Tibial nerve (tissue), 4 donors: ENCODE results near the gene DYRK2. TPM values are rescaled to one million over a fixed set of nuclear protein-coding genes. Genes with fewer than 3 reads are reported as not detected.

Experiments used
- DNase-seq, 2 donors: peaks; one replicate each; pipeline ENCODE4 v3.0.0-alpha.2; 2019; ENCODE audit warnings: low spot score in 2 of 2
- H3K27ac ChIP-seq, 4 donors: fragments of 200-600 bp; sonication (generic) in 3 of 4; one replicate each; pipeline ENCODE4 v1.5.1; 2017 to 2019; ENCODE audit warnings: mild to moderate bottlenecking in 1 of 4
- H3K27me3 ChIP-seq, 2 donors: fragments of 200-600 bp; sonication (generic) in 1 of 2; one replicate each; pipeline versions ENCODE4 v1.5.1 to v1.6.0; 2017 to 2019
- H3K36me3 ChIP-seq, 3 donors: fragments of 200-600 bp; sonication (generic); one replicate each; pipeline ENCODE4 v1.5.1; 2018 to 2019
- H3K4me1 ChIP-seq, 4 donors: fragments of 200-600 bp; sonication (generic) in 3 of 4; one replicate each; pipeline ENCODE4 v1.5.1; 2017 to 2019
- H3K4me3 ChIP-seq, 4 donors: fragments of 200-600 bp; sonication (generic) in 3 of 4; one replicate each; pipeline ENCODE4 v1.5.1; 2017 to 2019; ENCODE audit warnings: mild to moderate bottlenecking in 1 of 4, moderate library complexity in 1 of 4
- H3K9me3 ChIP-seq, 4 donors: fragments of 200-600 bp; sonication (generic) in 3 of 4; one replicate each; pipeline ENCODE4 v1.5.1; 2017 to 2019
- CTCF ChIP-seq, 5 experiments: fragments of 200-600 bp in 3 of 5; fragments of 450-650 bp in 2 of 5; sonication (generic) in 3 of 5; IDR thresholded peaks; one replicate each; pipeline ENCODE4 v1.5.1; 2016 to 2019; ENCODE audit warnings: antibody characterized with exemption in 5 of 5, mild to moderate bottlenecking in 3 of 5, moderate library complexity in 2 of 5
- EP300 ChIP-seq, 2 donors: sonication (generic); formaldehyde crosslinking; IDR thresholded peaks; one replicate each; pipeline ENCODE4 v1.6.1; 2017; ENCODE audit warnings: antibody characterized with exemption in 2 of 2, mild to moderate bottlenecking in 1 of 2
- POLR2A ChIP-seq, 2 donors: fragments of 450-650 bp; IDR thresholded peaks; one replicate each; pipeline ENCODE4 v1.6.1; 2017; ENCODE audit warnings: antibody characterized with exemption in 2 of 2, mild to moderate bottlenecking in 2 of 2, moderate library complexity in 2 of 2
- WGBS, 2 donors: methylation state at CpG; one replicate each; pipeline ENCODE4 v1.1.5; 2018; 5-methylcytosine and 5-hydroxymethylcytosine counted together
- total RNA-seq, 4 donors: library from RNA; depleted of rRNA; stranded (reverse); fragments of >200 nt; gene quantifications; one replicate each; pipeline ENCODE4 v1.1.0, GENCODE V29; 2016

DYRK2 gene
- total RNA-seq, 4 donors from 2014 or later: 9.6 to 21.6 (median 19.2) TPM

GRCh38 chr12:67689385-67689784 lies 40.8 kb downstream of the DYRK2 start:
- no peaks in the 10 kb centered on the region for H3K27me3 ChIP-seq
- WGBS, 2 donors: 48 to 60% methylated on average over 1 of the region's 1 CpG
- H3K4me3 ChIP-seq: no peak overlapping the region
- H3K27ac ChIP-seq: no peak overlapping the region
- H3K9me3 ChIP-seq: no peaks in the 10 kb centered on the region
- no peaks in the 10 kb centered on the region for H3K4me1 ChIP-seq
- DNase-seq: no peak
- TF ChIP-seq CTCF (IDR thresholded peaks at IDR 0.05) (no peak), EP300 (IDR thresholded peaks at IDR 0.05) (no peak), POLR2A (IDR thresholded peaks at IDR 0.05) (no peak)
- no peaks in the 10 kb centered on the region for H3K36me3 ChIP-seq

- DNase-seq: no peak
- TF ChIP-seq POLR2A (IDR thresholded peaks at IDR 0.05): no peak
- no peak for TF ChIP-seq CTCF (IDR thresholded peaks at IDR 0.05)
- H3K27me3 ChIP-seq: no peaks in the 10 kb centered on the region
- WGBS, 2 donors: 90% methylated on average over 1 of the region's 1 CpG
- H3K36me3 ChIP-seq: no peaks in the 10 kb centered on the region
- no peak overlapping the region for H3K27ac ChIP-seq
- H3K4me1 ChIP-seq: no peaks in the 10 kb centered on the region
- no peak overlapping the region for H3K4me3 ChIP-seq
- no peaks in the 10 kb centered on the region for H3K9me3 ChIP-seq
These were observed 42.1 kb downstream of the DYRK2 start for GRCh38 chr12:67690656-67691055.

- no peak for TF ChIP-seq EP300 (IDR thresholded peaks at IDR 0.05)
- TF ChIP-seq POLR2A (IDR thresholded peaks at IDR 0.05): no peak
- no peak for TF ChIP-seq CTCF (IDR thresholded peaks at IDR 0.05)
- Histone ChIP-seq H3K27me3 (no peaks in the 10 kb centered on the region), H3K4me3 (no peak overlapping the region), H3K36me3 (no peaks in the 10 kb centered on the region), H3K27ac (no peak overlapping the region), H3K9me3 (no peaks in the 10 kb centered on the region), H3K4me1 (no peaks in the 10 kb centered on the region)
- no peak for DNase-seq
- 89 to 92% methylated on average over 5 of the region's 5 CpGs for WGBS, 2 donors
These were observed 42.7 kb downstream of the DYRK2 start for GRCh38 chr12:67691220-67691619.

- no peak for TF ChIP-seq CTCF (IDR thresholded peaks at IDR 0.05)
- TF ChIP-seq POLR2A (IDR thresholded peaks at IDR 0.05): no peak
- TF ChIP-seq EP300 (IDR thresholded peaks at IDR 0.05): no peak
- 93% methylated on average over 3 of the region's 3 CpGs for WGBS, 2 donors
- no peak overlapping the region for H3K27ac ChIP-seq
- H3K27me3 ChIP-seq: no peaks in the 10 kb centered on the region
- no peak overlapping the region for H3K4me3 ChIP-seq
- no peaks in the 10 kb centered on the region for H3K36me3 ChIP-seq
- H3K9me3 ChIP-seq: no peaks in the 10 kb centered on the region
- H3K4me1 ChIP-seq: no peaks in the 10 kb centered on the region
- DNase-seq: no peak
These were observed 43.6 kb downstream of the DYRK2 start for GRCh38 chr12:67692135-67692534.

DNA sequence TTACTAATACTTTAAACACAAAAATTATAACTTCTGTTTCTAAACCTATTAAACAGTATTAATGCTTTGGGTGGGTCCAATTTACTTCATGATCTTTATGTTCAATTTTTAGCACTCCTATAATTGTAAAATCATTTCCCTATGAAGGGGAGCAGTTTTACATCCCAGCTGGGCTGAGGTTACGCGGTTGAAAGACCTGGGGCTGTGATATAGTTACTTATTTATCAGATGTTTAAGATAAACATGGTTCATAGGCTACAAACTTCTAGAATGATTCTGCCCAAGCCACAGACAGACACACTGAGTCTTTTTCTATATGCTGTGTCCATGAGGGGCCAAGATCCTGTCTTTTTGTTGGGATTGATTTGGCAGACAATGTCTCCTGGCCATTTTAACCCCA lies 44.4 kb downstream of the DYRK2 start:
- peaks cover 0 to 7% (median 0%) of the 10 kb centered on the region in 4 donors for H3K4me1 ChIP-seq
- H3K27ac ChIP-seq: no peak overlapping the region
- 94 to 95% methylated on average over 2 of the region's 2 CpGs for WGBS, 2 donors
- TF ChIP-seq CTCF (IDR thresholded peaks at IDR 0.05) (no peak), EP300 (IDR thresholded peaks at IDR 0.05) (no peak), POLR2A (IDR thresholded peaks at IDR 0.05) (no peak)
- no peaks in the 10 kb centered on the region for H3K9me3 ChIP-seq
- H3K4me3 ChIP-seq: no peak overlapping the region
- H3K27me3 ChIP-seq: no peaks in the 10 kb centered on the region
- DNase-seq: no peak
- no peaks in the 10 kb centered on the region for H3K36me3 ChIP-seq
